NCI-H2196 treated with DMSO at 0.1 percent for 48 hours (cell line): ENCODE results near the gene MUC5AC.
"Not testable (repeated sequence)": the region's sequence is repeated elsewhere in the genome, so short reads cannot be mapped to it uniquely, and the experiment has no call there.

Experiments
- DNase-seq: peaks from one replicate; lab custom pipeline; 2025; ENCODE audit not compliant: unreplicated experiment; lab: John Stamatoyannopoulos, UW

Gene MUC5AC

DNA sequence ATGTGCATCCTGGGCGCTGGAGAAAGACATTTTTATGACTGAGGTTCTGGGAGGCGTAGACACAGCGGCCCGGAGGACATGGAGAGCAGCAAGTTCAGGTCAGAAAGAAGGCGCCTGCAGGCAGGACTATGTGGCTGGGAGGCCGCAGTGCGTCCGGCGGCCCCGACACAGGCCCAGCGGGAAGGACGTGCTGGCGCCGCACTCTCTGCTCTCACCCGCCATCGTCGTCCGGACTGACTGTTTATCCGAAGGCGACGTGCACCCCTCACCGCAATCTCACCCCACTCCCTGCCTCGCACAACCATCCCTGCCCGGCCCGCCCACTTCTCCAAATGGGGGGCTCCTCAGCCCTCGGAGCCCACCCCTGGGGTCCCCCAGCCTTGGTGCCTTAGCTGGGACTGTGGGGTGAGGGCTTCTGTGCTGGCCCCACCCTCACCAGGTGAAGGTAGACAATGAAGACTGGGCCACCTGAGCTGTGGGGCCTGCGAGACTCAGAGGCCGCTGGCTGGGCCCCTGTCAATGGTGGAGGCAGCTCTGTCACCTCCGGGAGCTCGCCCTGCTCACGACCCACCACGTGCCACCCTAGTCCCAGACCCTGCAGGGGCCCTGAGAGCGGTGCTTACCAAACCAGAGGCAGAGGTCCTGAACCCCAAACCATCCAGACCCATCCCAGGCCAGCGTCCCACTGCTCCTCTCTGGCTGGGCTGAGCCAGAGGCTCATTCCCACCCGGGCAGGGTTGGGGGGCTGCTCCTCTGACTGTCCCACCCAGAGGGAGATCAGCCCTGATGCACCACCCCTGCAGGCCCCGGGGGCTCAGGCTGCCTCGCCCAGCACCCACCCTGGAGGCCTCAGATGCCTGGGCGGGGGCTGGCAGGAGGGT is 48.9 kb downstream of the MUC5AC start:
- DNase-seq, result no peak

GRCh38 chr11:1207401-1208143 is 49.8 kb downstream of the MUC5AC start:
- DNase-seq, result no peak

GRCh38 chr11:1208144-1208393 is 50.3 kb downstream of the MUC5AC start:
- no peak for DNase-seq

- DNase-seq, result no peak
Measured at GRCh38 chr11:1208394-1209261, 50.9 kb downstream of the MUC5AC start.

- no peak for DNase-seq
Measured at GRCh38 chr11:1209371-1210057, 51.8 kb downstream of the MUC5AC start.

- DNase-seq, result no peak
Measured at GRCh38 chr11:1211838-1212237, 54.1 kb downstream of the MUC5AC start.

DNA sequence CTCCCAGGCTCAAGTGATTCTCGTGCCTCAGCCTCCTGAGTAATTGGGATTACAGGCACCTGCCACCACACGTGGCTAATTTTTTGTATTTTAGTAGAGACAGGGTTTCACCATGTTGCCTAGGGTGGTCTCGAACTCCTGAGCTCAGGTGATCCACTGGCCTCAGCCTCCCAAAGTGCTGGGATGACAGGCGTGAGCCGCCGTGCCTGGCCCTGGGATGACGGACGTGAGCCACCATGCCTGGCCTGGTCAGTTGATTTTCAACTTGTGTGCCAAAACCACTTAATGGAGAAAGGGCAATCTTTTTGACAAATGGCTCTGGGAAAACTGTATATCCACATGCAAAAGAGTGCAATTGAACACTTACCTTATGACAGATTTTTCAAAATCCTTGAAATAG is 58.1 kb downstream of the MUC5AC start:
- DNase-seq, result not testable (repeated sequence)

DNA sequence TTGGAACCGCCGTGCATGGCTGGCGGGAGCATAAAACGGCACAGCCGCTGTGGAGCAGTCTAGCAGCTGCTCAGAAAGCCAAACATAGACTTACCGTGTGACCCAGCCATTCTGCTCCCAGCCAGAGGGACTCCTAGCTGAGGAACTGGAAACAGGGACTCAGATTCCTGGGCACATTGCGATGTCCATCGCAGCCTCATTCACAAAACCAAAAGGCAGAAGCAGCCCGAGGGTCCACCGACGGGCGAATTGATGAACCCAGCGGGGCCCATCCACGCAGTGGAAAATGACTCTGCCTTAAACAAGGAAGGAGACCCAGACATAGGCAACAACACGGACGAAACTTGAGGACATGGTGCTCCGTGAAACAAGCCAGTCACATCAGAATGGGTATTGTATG is 59.4 kb downstream of the MUC5AC start:
- DNase-seq, result no peak

DNA sequence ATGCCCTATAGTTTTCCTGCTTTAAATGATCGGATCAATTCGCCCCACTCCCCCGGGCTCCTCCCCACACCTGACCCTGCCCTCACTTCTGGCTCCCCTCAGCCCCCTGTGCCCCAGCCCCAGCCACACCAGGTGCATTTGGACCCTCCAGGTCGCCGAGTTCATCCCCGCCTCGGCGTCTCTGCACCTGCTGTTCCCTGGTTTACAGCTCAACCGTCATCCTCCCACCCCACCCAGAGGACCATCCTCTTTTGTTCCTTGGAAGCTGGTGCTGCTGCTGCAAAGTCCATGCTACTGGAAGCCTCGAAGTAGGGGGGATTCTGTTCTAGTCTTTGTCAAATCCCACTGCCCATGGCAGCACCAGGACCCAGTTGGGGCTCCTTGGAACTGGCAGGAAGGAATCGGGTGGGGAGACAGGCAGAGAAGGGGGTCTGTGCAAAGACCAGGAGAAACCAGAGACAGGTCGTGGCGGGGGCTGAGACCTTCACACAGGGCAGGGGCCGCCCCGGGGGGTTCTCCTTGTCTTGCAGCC is 60.6 kb downstream of the MUC5AC start:
- no peak for DNase-seq

DNA sequence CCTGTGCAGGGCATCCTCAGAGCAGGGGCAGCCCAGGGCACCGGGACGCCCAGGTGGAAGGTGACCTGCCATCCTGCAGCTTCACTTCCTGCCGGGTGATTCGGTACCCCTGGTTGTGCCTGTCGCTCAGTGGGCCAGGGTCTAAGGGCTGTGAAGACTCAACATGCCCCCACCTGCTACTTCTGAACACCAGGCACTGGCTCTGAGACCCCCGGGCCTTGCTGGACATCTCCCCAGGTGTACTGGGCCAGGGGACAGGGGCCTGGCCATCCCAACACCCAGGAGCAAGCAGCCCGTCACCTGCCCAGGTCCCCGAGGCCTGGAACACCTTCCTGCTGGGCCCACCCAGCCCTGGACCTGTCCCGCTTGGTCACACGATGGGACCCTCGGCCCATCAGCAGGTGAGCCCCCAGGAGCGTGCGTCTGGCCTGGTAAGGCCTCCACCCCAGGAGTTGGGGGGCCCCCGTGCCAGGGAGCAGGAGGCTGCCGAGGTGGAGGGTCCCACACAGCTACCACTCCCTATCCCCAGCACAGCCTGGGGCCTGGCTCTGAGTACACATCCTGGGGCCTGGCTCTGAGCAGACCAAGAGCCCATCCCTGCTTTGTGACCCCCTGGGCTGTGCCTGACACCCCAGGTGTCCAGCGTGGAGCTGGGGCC is 61.2 kb downstream of the MUC5AC start:
- no peak for DNase-seq

GRCh38 chr11:1219446-1219833 is 61.7 kb downstream of the MUC5AC start:
- no peak for DNase-seq

- DNase-seq, result no peak
Measured at GRCh38 chr11:1219834-1220815, 62.4 kb downstream of the MUC5AC start.

- no peak for DNase-seq
Measured at GRCh38 chr11:1220941-1221721, 63.4 kb downstream of the MUC5AC start.

DNA sequence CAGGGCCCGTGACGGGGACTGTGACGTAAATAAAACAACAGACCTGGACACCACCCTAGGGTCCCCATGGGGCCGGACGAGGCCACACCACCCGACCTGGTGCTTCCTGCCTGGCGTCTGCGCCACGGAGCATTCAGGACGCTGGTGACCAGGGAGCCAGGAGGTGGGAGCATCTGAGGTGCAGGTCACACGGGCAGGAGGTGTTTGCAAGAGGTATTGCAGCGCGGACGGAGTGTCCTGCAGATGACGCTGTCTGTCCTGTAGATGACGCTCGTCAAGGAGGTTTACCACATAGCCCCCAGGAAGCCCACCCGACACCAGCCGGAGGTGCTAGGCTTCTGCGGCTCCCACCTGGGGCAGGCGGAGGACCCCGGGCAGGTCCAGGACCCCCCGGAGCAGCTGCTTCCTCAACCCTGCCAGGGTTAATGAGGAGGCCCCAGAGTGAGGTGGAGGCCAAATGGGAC is 64.1 kb downstream of the MUC5AC start:
- no peak for DNase-seq

GRCh38 chr11:1222491-1223345 is 65.0 kb downstream of the MUC5AC start, which contains the start of gene MUC5B:
Gene MUC5B (plus strand): TSS chr11:1223066. CDS start chr11:1223124, 58 bp downstream.
- no peak for DNase-seq

GRCh38 chr11:1223346-1224110 is 65.8 kb downstream of the MUC5AC start:
- no peak for DNase-seq
